ENCODE results near the gene SUV39H1.

DNA sequence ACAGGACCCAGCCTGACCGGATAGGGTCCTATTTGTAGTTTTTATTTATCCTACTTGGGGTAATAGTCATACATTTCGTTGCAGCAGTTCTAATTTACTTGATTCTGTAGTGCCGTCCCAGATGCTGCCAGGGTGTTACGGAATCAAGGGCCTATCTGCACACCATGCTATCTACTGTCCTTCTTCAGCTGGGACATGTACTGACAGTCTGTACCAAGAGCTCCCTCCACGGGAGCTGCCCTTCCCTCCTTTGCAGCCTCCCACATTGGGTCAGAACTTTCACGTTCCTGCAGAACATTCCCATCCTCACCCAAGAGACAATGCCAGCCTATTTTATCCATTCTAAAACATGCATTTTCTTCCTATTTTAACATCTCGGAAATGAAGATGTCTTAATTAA is 6.7 kb downstream of the SUV39H1 start:
- TF ChIP-seq, protein P1, sequence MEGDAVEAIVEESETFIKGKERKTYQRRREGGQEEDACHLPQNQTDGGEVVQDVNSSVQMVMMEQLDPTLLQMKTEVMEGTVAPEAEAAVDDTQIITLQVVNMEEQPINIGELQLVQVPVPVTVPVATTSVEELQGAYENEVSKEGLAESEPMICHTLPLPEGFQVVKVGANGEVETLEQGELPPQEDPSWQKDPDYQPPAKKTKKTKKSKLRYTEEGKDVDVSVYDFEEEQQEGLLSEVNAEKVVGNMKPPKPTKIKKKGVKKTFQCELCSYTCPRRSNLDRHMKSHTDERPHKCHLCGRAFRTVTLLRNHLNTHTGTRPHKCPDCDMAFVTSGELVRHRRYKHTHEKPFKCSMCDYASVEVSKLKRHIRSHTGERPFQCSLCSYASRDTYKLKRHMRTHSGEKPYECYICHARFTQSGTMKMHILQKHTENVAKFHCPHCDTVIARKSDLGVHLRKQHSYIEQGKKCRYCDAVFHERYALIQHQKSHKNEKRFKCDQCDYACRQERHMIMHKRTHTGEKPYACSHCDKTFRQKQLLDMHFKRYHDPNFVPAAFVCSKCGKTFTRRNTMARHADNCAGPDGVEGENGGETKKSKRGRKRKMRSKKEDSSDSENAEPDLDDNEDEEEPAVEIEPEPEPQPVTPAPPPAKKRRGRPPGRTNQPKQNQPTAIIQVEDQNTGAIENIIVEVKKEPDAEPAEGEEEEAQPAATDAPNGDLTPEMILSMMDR (IDR thresholded peaks at IDR 0.05) = no peak
- no peak for TF ChIP-seq POLR2A (IDR thresholded peaks at IDR 0.05)
